Psoas muscle (tissue), 8 donors: ENCODE results near the gene PLEKHG2. TPM values are rescaled to one million over a fixed set of nuclear protein-coding genes. Genes with fewer than 3 reads are reported as not detected.

Experiments
- ATAC-seq, 4 donors: fragments of 200-7000 bp; cut with Tn5 transposase; one replicate each; pipeline ENCODE4 v1.9.1; 2020; ENCODE audit warnings: moderate library complexity in 3 of 4, mild to moderate bottlenecking in 2 of 4
- DNase-seq, 2 donors: peaks; one replicate each; pipeline ENCODE4 v3.0.0-alpha.2; 2020
- H3K27ac ChIP-seq: fragments of 200-600 bp; one replicate; pipeline ENCODE4 v1.8.0; 2022
- H3K27me3 ChIP-seq, 3 donors: fragments of 200-600 bp in 1 of 3; one replicate each; pipeline versions ENCODE4 v1.6.1 to v1.8.0; 2013 to 2022; ENCODE audit warnings: low read length in 2 of 3, mild to moderate bottlenecking in 2 of 3, moderate library complexity in 1 of 3; ENCODE audit not compliant: insufficient read depth in 3 of 3
- H3K36me3 ChIP-seq, 2 donors: fragments of 200-600 bp in 1 of 2; one replicate each; pipeline versions ENCODE4 v1.6.1 to v1.8.0; 2013 to 2022; ENCODE audit warnings: low read depth in 1 of 2, mild to moderate bottlenecking in 1 of 2, moderate library complexity in 1 of 2; ENCODE audit not compliant: insufficient read depth in 1 of 2
- H3K4me1 ChIP-seq: fragments of 200-600 bp; one replicate; pipeline ENCODE4 v1.8.0; 2022
- H3K4me3 ChIP-seq: fragments of 200-600 bp; one replicate; pipeline ENCODE4 v1.8.0; 2022; ENCODE audit warnings: mild to moderate bottlenecking
- H3K9me3 ChIP-seq: fragments of 200-600 bp; one replicate; pipeline ENCODE4 v1.8.0; 2022
- WGBS, 3 donors: extraction: QIAGEN DNeasy Blood & Tissue Kit; methylation state at CpG; one replicate each; pipeline versions ENCODE4 v1.1.6 to v1.1.7; 2013; 5-methylcytosine and 5-hydroxymethylcytosine counted together
- intact Hi-C, 2 donors: fragments of 100-400 bp; cut with DNase I; formaldehyde crosslinking; loops; one replicate each; pipeline versions ENCODE4 v1.11.0 to v1.14.2; 2022
- polyA plus RNA-seq, 3 donors: library from polyadenylated mRNA; stranded (reverse); fragments of 200-250 nt; gene quantifications; one replicate each; pipeline ENCODE4 v1.2.3, GENCODE V29; 2013
- total RNA-seq, 4 donors: library from RNA; stranded (reverse); fragmentation: NEBNext Ultra II Directional in 2 of 4; extraction: Animal tissue kit (Norgen Biotek cat#: 25700) in 2 of 4; gene quantifications; one replicate each; pipeline versions ENCODE4 v1.2.1 to v1.2.4, GENCODE V29; 2021 to 2023
- TF ChIP-seq, protein P1 (sequence below): fragments of 200-600 bp; IDR thresholded peaks from one replicate; pipeline ENCODE4 v1.8.0; 2022; ENCODE audit warnings: antibody characterized with exemption
- donor health status: healthy with polysubstance abuse.
- donor health status: DM: no; HTN: no; CAD: no; lungs with moderate emphysema.
- donor health status: Bipolar disorder and iron deficiency.
- donor health status: healthy.
- donor health status: DM: yes; HTN: yes; CAD: no.
- donor health status: DM: no; HTN: no; CAD: no.
- donor health status: DM: no; HTN: no; CAD: no.
- donor health status: DM: yes; HTN: yes; CAD: no.

The PLEKHG2 gene
- total and polyA plus RNA-seq, 7 donors, result 2.4 to 8.0 (median 6.8) TPM

DNA sequence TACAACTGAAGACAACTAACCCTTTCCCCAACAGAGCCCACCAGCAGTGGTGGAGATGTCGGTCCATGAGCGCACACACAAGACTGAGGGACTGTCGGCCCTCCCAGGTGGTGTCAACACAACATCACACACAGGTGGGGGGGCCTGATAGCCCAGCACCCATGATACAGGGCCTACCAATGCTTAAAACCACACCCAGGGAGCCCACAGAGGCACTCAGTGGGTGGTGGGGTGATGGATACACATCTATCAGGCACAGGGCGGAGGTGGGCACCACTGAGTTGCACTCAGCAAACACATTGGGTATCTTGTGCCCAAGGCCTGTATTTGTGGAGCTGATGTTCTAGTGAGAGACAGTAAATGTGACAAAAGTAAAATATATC is 12.8 kb upstream of the PLEKHG2 start:
- Histone ChIP-seq H3K4me3 (no peak overlapping the region), H3K4me1 (peaks cover 30% of the 10 kb centered on the region), H3K27me3 (no peaks in the 10 kb centered on the region), H3K36me3 (peaks cover 0 to 14% of the 10 kb centered on the region in 2 donors), H3K27ac (peak overlapping the region; percentile 41), H3K9me3 (no peaks in the 10 kb centered on the region)
- ATAC-seq (no peak), DNase-seq (no peak)
- intact Hi-C loops, result loop anchor here (2.0 to 5.0 kb wide), 2 partner anchors 13 to 57 kb away; partner anchors contain the start of genes PLEKHG2 (in 1 of the 2) and SAMD4B (in 1 of the 2)
- WGBS, 3 donors, result 91 to 95% (median 94%) methylated on average over 4 of the region's 4 CpGs
- TF ChIP-seq, protein P1, sequence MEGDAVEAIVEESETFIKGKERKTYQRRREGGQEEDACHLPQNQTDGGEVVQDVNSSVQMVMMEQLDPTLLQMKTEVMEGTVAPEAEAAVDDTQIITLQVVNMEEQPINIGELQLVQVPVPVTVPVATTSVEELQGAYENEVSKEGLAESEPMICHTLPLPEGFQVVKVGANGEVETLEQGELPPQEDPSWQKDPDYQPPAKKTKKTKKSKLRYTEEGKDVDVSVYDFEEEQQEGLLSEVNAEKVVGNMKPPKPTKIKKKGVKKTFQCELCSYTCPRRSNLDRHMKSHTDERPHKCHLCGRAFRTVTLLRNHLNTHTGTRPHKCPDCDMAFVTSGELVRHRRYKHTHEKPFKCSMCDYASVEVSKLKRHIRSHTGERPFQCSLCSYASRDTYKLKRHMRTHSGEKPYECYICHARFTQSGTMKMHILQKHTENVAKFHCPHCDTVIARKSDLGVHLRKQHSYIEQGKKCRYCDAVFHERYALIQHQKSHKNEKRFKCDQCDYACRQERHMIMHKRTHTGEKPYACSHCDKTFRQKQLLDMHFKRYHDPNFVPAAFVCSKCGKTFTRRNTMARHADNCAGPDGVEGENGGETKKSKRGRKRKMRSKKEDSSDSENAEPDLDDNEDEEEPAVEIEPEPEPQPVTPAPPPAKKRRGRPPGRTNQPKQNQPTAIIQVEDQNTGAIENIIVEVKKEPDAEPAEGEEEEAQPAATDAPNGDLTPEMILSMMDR, result no peak

DNA sequence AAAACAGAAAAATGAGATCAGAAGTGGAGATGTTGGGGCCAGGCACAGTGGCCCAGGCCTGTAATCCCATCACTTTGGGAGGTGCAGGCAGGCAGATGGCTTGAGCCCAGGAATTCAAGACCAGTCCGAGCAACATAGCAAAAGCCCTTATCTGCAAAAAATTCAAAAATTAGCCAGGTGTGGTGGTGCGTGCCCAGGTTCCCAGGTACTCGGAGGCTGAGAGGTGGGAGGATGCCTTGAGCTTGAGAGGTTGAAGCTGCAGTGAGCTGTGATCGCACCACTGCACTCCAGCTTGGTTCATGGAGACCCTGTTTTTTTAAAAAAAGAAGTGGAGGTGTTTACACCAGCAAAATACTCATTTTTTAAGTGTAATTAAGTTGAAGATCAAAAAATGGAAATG is 12.4 kb upstream of the PLEKHG2 start:
- H3K27me3 ChIP-seq, result no peaks in the 10 kb centered on the region
- H3K4me1 ChIP-seq, result peaks cover 34% of the 10 kb centered on the region
- DNase-seq (no peak), ATAC-seq (no peak)
- H3K9me3 ChIP-seq, result no peaks in the 10 kb centered on the region
- 87 to 92% (median 89%) methylated on average over 4 of the region's 4 CpGs for WGBS, 3 donors
- H3K36me3 ChIP-seq, result peaks cover 0 to 10% of the 10 kb centered on the region in 2 donors
- TF ChIP-seq, protein P1, result no peak
- H3K4me3 ChIP-seq, result no peak overlapping the region
- peak overlapping the region; percentile 41 for H3K27ac ChIP-seq
- intact Hi-C loops, result no loop called here

DNA sequence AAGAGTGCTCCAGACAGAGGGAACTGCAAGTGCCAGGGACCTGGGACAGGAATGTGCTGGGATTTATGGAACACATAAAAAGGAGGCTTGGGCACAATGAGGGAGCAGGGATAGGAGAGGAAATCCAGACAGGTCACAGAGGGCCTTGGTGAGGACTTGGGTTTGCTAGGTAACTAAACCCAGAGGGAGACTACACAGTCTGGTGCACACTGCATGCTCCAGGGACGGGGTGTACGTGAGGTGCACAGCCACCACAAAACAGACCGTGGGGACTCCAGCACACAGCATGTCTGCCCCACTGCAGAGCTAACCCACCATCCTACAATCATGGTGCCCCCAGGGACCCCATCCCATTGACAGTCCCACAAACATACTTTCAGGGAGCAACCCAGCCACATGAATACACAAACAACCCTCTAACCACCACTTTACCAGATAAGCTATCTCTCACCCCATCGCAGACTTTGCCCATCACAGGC is 11.4 kb upstream of the PLEKHG2 start:
- Histone ChIP-seq H3K9me3 (no peaks in the 10 kb centered on the region), H3K4me3 (no peak overlapping the region), H3K27me3 (no peaks in the 10 kb centered on the region), H3K36me3 (peaks cover 0 to 2% of the 10 kb centered on the region in 2 donors), H3K4me1 (peaks cover 40% of the 10 kb centered on the region), H3K27ac (peak overlapping the region; percentile 96)
- no peak for ATAC-seq
- intact Hi-C loops, result no loop called here
- 70 to 83% (median 73%) methylated on average over 4 of the region's 4 CpGs for WGBS, 3 donors
- no peak for DNase-seq
- TF ChIP-seq, protein P1, result no peak

DNA sequence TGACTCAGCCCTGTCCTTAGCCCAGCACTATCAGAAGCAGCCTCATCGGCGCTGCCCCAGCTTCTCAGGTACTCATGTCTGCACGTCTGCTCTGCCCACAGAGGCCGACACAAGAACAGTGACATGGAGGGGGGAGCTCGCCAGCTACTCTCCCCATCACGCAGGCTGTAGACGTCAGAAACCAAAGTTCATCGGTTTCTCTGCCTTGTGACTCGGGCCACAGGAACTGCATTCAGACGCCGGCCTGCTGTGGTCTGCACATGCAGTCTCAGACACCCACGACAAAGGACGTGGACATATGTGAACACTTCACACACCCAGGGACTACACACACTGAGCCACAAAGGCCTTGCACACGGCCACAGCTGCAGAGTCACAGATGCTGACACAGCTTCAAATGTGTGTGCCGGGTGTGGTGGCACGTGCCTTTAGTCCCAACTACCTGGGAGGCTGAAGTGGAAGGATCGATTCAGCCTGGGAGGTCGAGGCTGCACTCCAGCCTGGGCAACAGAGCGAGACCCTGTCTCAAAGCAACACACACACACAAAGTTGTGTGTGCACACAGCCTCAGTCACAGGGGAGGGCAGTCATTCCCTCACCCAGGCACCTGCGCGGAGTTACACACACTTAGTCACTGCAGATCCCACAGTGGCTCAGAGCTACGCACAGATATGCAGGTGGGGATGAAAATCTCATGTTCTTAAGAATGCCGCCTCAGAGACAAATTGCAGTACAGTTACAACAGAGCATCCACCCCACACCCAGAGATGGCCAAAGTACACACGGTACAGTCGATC is 10.7 kb upstream of the PLEKHG2 start:
- no peaks in the 10 kb centered on the region for H3K27me3 ChIP-seq
- no peaks in the 10 kb centered on the region for H3K36me3 ChIP-seq
- TF ChIP-seq, protein P1, result no peak
- peak in 1 of 4 donors; percentile 0 for ATAC-seq
- peak overlapping the region; percentile 71 for H3K4me3 ChIP-seq
- 45 to 53% (median 47%) methylated on average over 25 of the region's 25 CpGs for WGBS, 3 donors
- intact Hi-C loops, result no loop called here
- DNase-seq, result peak; percentile 51 to 76
- H3K27ac ChIP-seq, result peak overlapping the region; percentile 96
- no peaks in the 10 kb centered on the region for H3K9me3 ChIP-seq
- peaks cover 40% of the 10 kb centered on the region for H3K4me1 ChIP-seq
